Esophagus muscularis mucosa (tissue), 3 donors: ENCODE data around the gene TMEM106B.

Source experiments
- CTCF ChIP-seq, 3 experiments: fragments of 200-600 bp in 2 of 3; fragments of 450-650 bp in 1 of 3; sonication (generic) in 2 of 3; IDR thresholded peaks; one replicate each; pipeline ENCODE4 v1.5.1; 2017 to 2019; ENCODE audit warnings: antibody characterized with exemption in 3 of 3, mild to moderate bottlenecking in 2 of 3, moderate library complexity in 1 of 3
- POLR2A ChIP-seq: fragments of 450-650 bp; IDR thresholded peaks from one replicate; pipeline ENCODE4 v1.6.1; 2017; ENCODE audit warnings: antibody characterized with exemption, moderate library complexity, mild to moderate bottlenecking, low read depth

GRCh38 chr7:12281038-12281437, 69.9 kb downstream of the TMEM106B start:
- TF ChIP-seq CTCF (IDR thresholded peaks at IDR 0.05) (no peak), POLR2A (no peak)
